Liver (tissue), 9 donors: ENCODE data around the gene TSC22D3. TPM values are rescaled to one million over a fixed set of nuclear protein-coding genes. Genes with fewer than 3 reads are reported as not detected.

ENCODE experiments used
- DNase-seq: peaks from one replicate; pipeline ENCODE4 v3.0.0-alpha.2; 2017; ENCODE audit warnings: low spot score
- H3K27ac ChIP-seq, 2 donors: one replicate each; pipeline ENCODE4 v1.7.0; 2013; ENCODE audit warnings: inconsistent platforms in 2 of 2, low read length in 2 of 2, control low read depth in 1 of 2, low read depth in 1 of 2, mild to moderate bottlenecking in 1 of 2
- H3K27me3 ChIP-seq, 4 donors: one replicate each; pipeline versions ENCODE4 v1.6.1 to v1.7.0; 2013; ENCODE audit warnings: low read length in 3 of 4, inconsistent platforms in 1 of 4, mild to moderate bottlenecking in 1 of 4, moderate library complexity in 1 of 4; ENCODE audit not compliant: control insufficient read depth in 4 of 4, insufficient read depth in 4 of 4
- H3K36me3 ChIP-seq, 4 donors: one replicate each; pipeline versions ENCODE4 v1.6.1 to v1.7.0; 2013; ENCODE audit warnings: low read length in 3 of 4, mild to moderate bottlenecking in 3 of 4, low read depth in 1 of 4, moderate library complexity in 1 of 4; ENCODE audit not compliant: control insufficient read depth in 4 of 4, insufficient read depth in 3 of 4
- H3K4me1 ChIP-seq, 4 donors: one replicate each; pipeline versions ENCODE4 v1.6.1 to v1.7.0; 2013; ENCODE audit warnings: low read length in 3 of 4, mild to moderate bottlenecking in 3 of 4, moderate library complexity in 1 of 4; ENCODE audit not compliant: control insufficient read depth in 4 of 4, insufficient read depth in 4 of 4
- H3K4me3 ChIP-seq, 3 donors: one replicate each; pipeline versions ENCODE4 v1.6.1 to v1.7.0; 2013; ENCODE audit warnings: low read length in 3 of 3, control low read depth in 1 of 3, low read depth in 1 of 3, mild to moderate bottlenecking in 1 of 3
- H3K9ac ChIP-seq, 2 donors: one replicate each; pipeline ENCODE4 v1.7.0; 2013; ENCODE audit warnings: low read length in 2 of 2, mild to moderate bottlenecking in 2 of 2, moderate library complexity in 2 of 2, control low read depth in 1 of 2, low read depth in 1 of 2
- H3K9me3 ChIP-seq, 4 donors: one replicate each; pipeline versions ENCODE4 v1.6.1 to v1.7.0; 2013; ENCODE audit warnings: low read length in 3 of 4; ENCODE audit not compliant: control insufficient read depth in 4 of 4
- ATF3 ChIP-seq: IDR thresholded peaks from 2 replicates; pipeline ENCODE4 v1.6.1; 2016; ENCODE audit warnings: antibody characterized with exemption
- CTCF ChIP-seq: fragments of 150-350 bp; IDR thresholded peaks from 2 replicates; pipeline ENCODE4 v1.5.1; 2017; ENCODE audit warnings: improper control_type of control experiment, low read depth, low read length; ENCODE audit not compliant: missing input control
- EGR1 ChIP-seq, 2 donors: IDR thresholded peaks; 2 replicates each; pipeline ENCODE4 v1.6.1; 2016 to 2018; ENCODE audit warnings: antibody characterized with exemption in 2 of 2, low read depth in 2 of 2
- FOXA1 ChIP-seq: IDR thresholded peaks from 2 replicates; pipeline ENCODE4 v1.6.1; 2016; ENCODE audit warnings: antibody characterized with exemption
- FOXA2 ChIP-seq: IDR thresholded peaks from 2 replicates; pipeline ENCODE4 v1.6.1; 2016; ENCODE audit warnings: antibody characterized with exemption
- GABPA ChIP-seq, 2 donors: IDR thresholded peaks in 1 of 2; conservative IDR thresholded peaks in 1 of 2; 2 replicates each; pipeline ENCODE4 v1.6.1; 2016; ENCODE audit warnings: antibody characterized with exemption in 2 of 2, mild to moderate bottlenecking in 1 of 2, moderate library complexity in 1 of 2
- HNF4A ChIP-seq, 2 donors: conservative IDR thresholded peaks; 2 replicates each; pipeline ENCODE4 v1.6.1; 2016; ENCODE audit warnings: antibody characterized with exemption in 2 of 2, mild to moderate bottlenecking in 2 of 2
- HNF4G ChIP-seq: IDR thresholded peaks from 2 replicates; pipeline ENCODE4 v1.6.1; 2016; ENCODE audit warnings: antibody characterized with exemption
- JUND ChIP-seq, 2 donors: IDR thresholded peaks; 2 replicates each; pipeline ENCODE4 v1.6.1; 2016; ENCODE audit warnings: antibody characterized with exemption in 2 of 2
- MAX ChIP-seq: IDR thresholded peaks from 2 replicates; pipeline ENCODE4 v1.6.1; 2016; ENCODE audit warnings: antibody characterized with exemption
- NR2F2 ChIP-seq: IDR thresholded peaks from 2 replicates; pipeline ENCODE4 v1.6.1; 2016; ENCODE audit warnings: antibody characterized with exemption
- RAD21 ChIP-seq, 2 donors: IDR thresholded peaks; 2 replicates each; pipeline ENCODE4 v1.6.1; 2016; ENCODE audit warnings: antibody characterized with exemption in 2 of 2, mild to moderate bottlenecking in 2 of 2
- REST ChIP-seq: IDR thresholded peaks from 2 replicates; pipeline ENCODE4 v1.6.1; 2016; ENCODE audit warnings: antibody characterized with exemption, mild to moderate bottlenecking
- RXRA ChIP-seq, 2 donors: IDR thresholded peaks; 2 replicates each; pipeline ENCODE4 v1.6.1; 2017 to 2018; ENCODE audit warnings: antibody characterized with exemption in 2 of 2, mild to moderate bottlenecking in 1 of 2
- SP1 ChIP-seq: IDR thresholded peaks from 2 replicates; pipeline ENCODE4 v1.6.1; 2018; ENCODE audit warnings: antibody characterized with exemption, mild to moderate bottlenecking
- TAF1 ChIP-seq: conservative IDR thresholded peaks from 2 replicates; pipeline ENCODE4 v1.6.1; 2016; ENCODE audit warnings: antibody characterized with exemption, mild to moderate bottlenecking
- YY1 ChIP-seq: IDR thresholded peaks from 2 replicates; pipeline ENCODE4 v1.6.1; 2016; ENCODE audit warnings: antibody characterized with exemption, mild to moderate bottlenecking
- ZBTB33 ChIP-seq: IDR thresholded peaks from 2 replicates; pipeline ENCODE4 v1.6.1; 2016; ENCODE audit warnings: antibody characterized with exemption
- WGBS: extraction: QIAGEN DNeasy Blood & Tissue Kit; methylation state at CpG from one replicate; pipeline ENCODE4 v1.1.7; 2013; 5-methylcytosine and 5-hydroxymethylcytosine counted together
- polyA plus RNA-seq, 2 donors: library from polyadenylated mRNA; stranded (reverse) in 1 of 2; unstranded in 1 of 2; fragments of 200-250 nt in 1 of 2; fragments of >200 nt in 1 of 2; fragmentation: Nextera tagmentation in 1 of 2; extraction: Ambion mirVana in 1 of 2; gene quantifications; one replicate each; pipeline versions ENCODE4 v1.2.1 to v1.2.3, GENCODE V29; 2013 to 2015
- total RNA-seq, 2 donors: library from RNA; depleted of rRNA; stranded (reverse); fragments of >200 nt; gene quantifications; one replicate each; pipeline ENCODE4 v1.2.3, GENCODE V29; 2014
- donor health status: healthy.
- donor health status: healthy.
- donor health status: healthy.
- donor health status: healthy.
- donor health status: healthy.

Gene TSC22D3
- total and polyA plus RNA-seq, 4 donors = 10.5 to 128 (median 48.1) TPM

- peaks cover 23 to 55% (median 32%) of the 10 kb centered on the region in 4 donors for H3K4me1 ChIP-seq
- no peak overlapping the region for H3K9ac ChIP-seq
- H3K27ac ChIP-seq = peak overlapping the region; percentile 3 to 42
- H3K4me3 ChIP-seq = no peak overlapping the region
- no peaks in the 10 kb centered on the region for H3K9me3 ChIP-seq
- TF ChIP-seq TAF1 (no peak), HNF4A (conservative IDR thresholded peaks at IDR 0.05) (peak in 1 of 2 donors; percentile 30), GABPA (IDR thresholded peaks at IDR 0.05 in 1 of 2, conservative IDR thresholded peaks at IDR 0.05 in 1 of 2) (no peak), REST (no peak), CTCF (no peak), HNF4G (no peak), FOXA2 (no peak), FOXA1 (no peak), ZBTB33 (no peak), JUND (IDR thresholded peaks at IDR 0.05) (peak in 1 of 2 donors; percentile 25), ATF3 (no peak), RXRA (IDR thresholded peaks at IDR 0.05) (peak in 1 of 2 donors; percentile 43), NR2F2 (no peak), EGR1 (IDR thresholded peaks at IDR 0.05; ENCODE audit: low read depth in 2 of 2) (no peak), RAD21 (IDR thresholded peaks at IDR 0.05) (peak in 1 of 2 donors; percentile 11), SP1 (no peak), YY1 (peak; percentile 25), MAX (no peak)
- DNase-seq = no peak
- 53% methylated on average over 9 of the region's 9 CpGs for WGBS
- H3K36me3 ChIP-seq = no peaks in the 10 kb centered on the region
- H3K27me3 ChIP-seq = no peaks in the 10 kb centered on the region
Observed at GRCh38 chrX:107730991-107731766, 44.4 kb downstream of the TSC22D3 start.
